HL-60/S4 (cell line): ENCODE data around the gene SUGT1.
"Not testable (repeated sequence)": the region's sequence is repeated elsewhere in the genome, so short reads cannot be mapped to it uniquely, and the experiment has no call there.

ENCODE experiments used
- in situ Hi-C: fragments of 300-500 bp; cut with MboI; formaldehyde crosslinking; loops from 2 replicates; pipeline ENCODE4 v1.14.3; 2022; ENCODE audit warnings: low sequenced_read_pairs

SUGT1 gene

GRCh38 chr13:52665325-52665724 is 12.7 kb downstream of the SUGT1 start:
- in situ Hi-C loops: no loop called here

GRCh38 chr13:52669677-52670076 is 17.0 kb downstream of the SUGT1 start:
- in situ Hi-C loops: no loop called here

GRCh38 chr13:52670726-52671125 is 18.1 kb downstream of the SUGT1 start:
- in situ Hi-C loops: no loop called here

GRCh38 chr13:52673465-52673864 is 20.8 kb downstream of the SUGT1 start:
- in situ Hi-C loops: no loop called here

- in situ Hi-C loops: no loop called here
These were observed 25.2 kb downstream of the SUGT1 start for GRCh38 chr13:52677823-52678222.

GRCh38 chr13:52685806-52686205 is 33.2 kb downstream of the SUGT1 start:
- in situ Hi-C loops: not testable (repeated sequence)

GRCh38 chr13:52686376-52686775 is 33.7 kb downstream of the SUGT1 start:
- in situ Hi-C loops: no loop called here

- in situ Hi-C loops: no loop called here
These were observed 43.2 kb downstream of the SUGT1 start for GRCh38 chr13:52695856-52696255.

- in situ Hi-C loops: no loop called here
These were observed 43.9 kb downstream of the SUGT1 start for GRCh38 chr13:52696566-52696965.

- in situ Hi-C loops: no loop called here
These were observed 49.3 kb downstream of the SUGT1 start for GRCh38 chr13:52701728-52702465.

- in situ Hi-C loops: no loop called here
These were observed 50.8 kb downstream of the SUGT1 start for GRCh38 chr13:52703482-52703881.

GRCh38 chr13:52706081-52706480 is 53.4 kb downstream of the SUGT1 start:
- in situ Hi-C loops: no loop called here

GRCh38 chr13:52707375-52707774 is 54.7 kb downstream of the SUGT1 start:
- in situ Hi-C loops: no loop called here

GRCh38 chr13:52708266-52708665 is 55.6 kb downstream of the SUGT1 start:
- in situ Hi-C loops: not testable (repeated sequence)

GRCh38 chr13:52711286-52711685 is 58.6 kb downstream of the SUGT1 start:
- in situ Hi-C loops: no loop called here

- in situ Hi-C loops: no loop called here
These were observed 59.7 kb downstream of the SUGT1 start for GRCh38 chr13:52712385-52712784.

- in situ Hi-C loops: no loop called here
These were observed 61.3 kb downstream of the SUGT1 start for GRCh38 chr13:52713894-52714293.

GRCh38 chr13:52720904-52721303 is 68.3 kb downstream of the SUGT1 start:
- in situ Hi-C loops: not testable (repeated sequence)

GRCh38 chr13:52721356-52721755 is 68.7 kb downstream of the SUGT1 start:
- in situ Hi-C loops: not testable (repeated sequence)

GRCh38 chr13:52723181-52723580 is 70.5 kb downstream of the SUGT1 start:
- in situ Hi-C loops: no loop called here

- in situ Hi-C loops: no loop called here
These were observed 72.7 kb downstream of the SUGT1 start for GRCh38 chr13:52725302-52725701.

- in situ Hi-C loops: no loop called here
These were observed 73.6 kb downstream of the SUGT1 start for GRCh38 chr13:52726258-52726657.

GRCh38 chr13:52734075-52734623 is 81.5 kb downstream of the SUGT1 start:
- in situ Hi-C loops: no loop called here
